ENCODE data around the gene PALM. TPM values are rescaled to one million over a fixed set of nuclear protein-coding genes. Genes with fewer than 3 reads are reported as not detected.

The PALM gene
- total and polyA plus RNA-seq, 10 of the 15 experiments (the other 5 are each of a cell fraction or from before 2014, with no cell fraction given), result 0.09 to 0.95 (median 0.23) TPM; not detected in 2

DNA sequence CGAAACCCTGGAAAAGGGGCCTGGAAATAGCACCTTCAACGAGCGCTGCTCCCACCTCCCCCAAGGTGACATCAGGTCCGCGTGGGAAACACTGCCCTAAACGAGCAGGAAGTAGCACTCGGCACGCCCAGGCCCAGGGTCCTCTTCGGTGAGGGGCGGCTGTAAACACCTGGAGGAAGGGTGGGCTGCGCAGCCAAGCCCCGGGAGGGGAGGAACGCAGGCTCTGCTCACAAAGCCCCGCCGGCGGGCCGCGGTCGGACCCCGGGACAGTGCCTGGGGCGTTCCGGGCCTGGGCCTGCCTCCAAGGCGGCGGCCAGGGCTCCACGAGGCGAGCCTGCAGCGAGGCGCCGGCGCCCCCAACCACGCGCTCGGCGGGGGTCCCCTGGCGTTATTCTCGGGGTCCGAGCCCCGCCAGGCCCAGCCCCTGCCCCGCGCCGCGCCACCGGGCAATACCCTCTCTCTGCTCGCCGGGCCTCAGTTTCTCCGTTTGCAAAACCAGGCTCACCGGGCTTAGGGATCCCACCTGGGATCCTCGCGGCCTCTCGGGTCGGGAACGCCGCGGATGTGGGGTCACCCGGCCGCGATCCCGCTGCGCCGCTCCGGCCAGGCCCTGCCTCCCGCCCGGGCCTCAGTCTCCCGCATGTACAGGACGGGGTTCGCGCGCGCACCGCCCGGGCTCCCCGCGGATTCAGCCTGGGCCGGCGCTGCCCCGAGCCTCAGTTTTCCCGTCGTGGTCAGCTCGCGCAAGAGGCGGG is 46.4 kb upstream of the PALM start (continued):
- TF ChIP-seq TCF12 (IDR thresholded peaks at IDR 0.05; ENCODE audit: low read depth, low read length), result 0 out of 2 replicates have a peak, but pooled peaks have one; percentile 19
- TF ChIP-seq JUND (IDR thresholded peaks at IDR 0.05; ENCODE audit: low read depth, low read length), result no peak
- TF ChIP-seq, protein P1, sequence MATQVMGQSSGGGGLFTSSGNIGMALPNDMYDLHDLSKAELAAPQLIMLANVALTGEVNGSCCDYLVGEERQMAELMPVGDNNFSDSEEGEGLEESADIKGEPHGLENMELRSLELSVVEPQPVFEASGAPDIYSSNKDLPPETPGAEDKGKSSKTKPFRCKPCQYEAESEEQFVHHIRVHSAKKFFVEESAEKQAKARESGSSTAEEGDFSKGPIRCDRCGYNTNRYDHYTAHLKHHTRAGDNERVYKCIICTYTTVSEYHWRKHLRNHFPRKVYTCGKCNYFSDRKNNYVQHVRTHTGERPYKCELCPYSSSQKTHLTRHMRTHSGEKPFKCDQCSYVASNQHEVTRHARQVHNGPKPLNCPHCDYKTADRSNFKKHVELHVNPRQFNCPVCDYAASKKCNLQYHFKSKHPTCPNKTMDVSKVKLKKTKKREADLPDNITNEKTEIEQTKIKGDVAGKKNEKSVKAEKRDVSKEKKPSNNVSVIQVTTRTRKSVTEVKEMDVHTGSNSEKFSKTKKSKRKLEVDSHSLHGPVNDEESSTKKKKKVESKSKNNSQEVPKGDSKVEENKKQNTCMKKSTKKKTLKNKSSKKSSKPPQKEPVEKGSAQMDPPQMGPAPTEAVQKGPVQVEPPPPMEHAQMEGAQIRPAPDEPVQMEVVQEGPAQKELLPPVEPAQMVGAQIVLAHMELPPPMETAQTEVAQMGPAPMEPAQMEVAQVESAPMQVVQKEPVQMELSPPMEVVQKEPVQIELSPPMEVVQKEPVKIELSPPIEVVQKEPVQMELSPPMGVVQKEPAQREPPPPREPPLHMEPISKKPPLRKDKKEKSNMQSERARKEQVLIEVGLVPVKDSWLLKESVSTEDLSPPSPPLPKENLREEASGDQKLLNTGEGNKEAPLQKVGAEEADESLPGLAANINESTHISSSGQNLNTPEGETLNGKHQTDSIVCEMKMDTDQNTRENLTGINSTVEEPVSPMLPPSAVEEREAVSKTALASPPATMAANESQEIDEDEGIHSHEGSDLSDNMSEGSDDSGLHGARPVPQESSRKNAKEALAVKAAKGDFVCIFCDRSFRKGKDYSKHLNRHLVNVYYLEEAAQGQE (IDR thresholded peaks at IDR 0.05; ENCODE audit: low read depth, low read length), result no peak
- 0 out of 2 replicates have a peak, but pooled peaks have one; percentile 14 for TF ChIP-seq TAF1 (IDR thresholded peaks at IDR 0.05; ENCODE audit: borderline replicate concordance, low read depth, low read length)
- no peak for TF ChIP-seq ZSCAN29 (IDR thresholded peaks at IDR 0.05)
- TF ChIP-seq, protein P2, sequence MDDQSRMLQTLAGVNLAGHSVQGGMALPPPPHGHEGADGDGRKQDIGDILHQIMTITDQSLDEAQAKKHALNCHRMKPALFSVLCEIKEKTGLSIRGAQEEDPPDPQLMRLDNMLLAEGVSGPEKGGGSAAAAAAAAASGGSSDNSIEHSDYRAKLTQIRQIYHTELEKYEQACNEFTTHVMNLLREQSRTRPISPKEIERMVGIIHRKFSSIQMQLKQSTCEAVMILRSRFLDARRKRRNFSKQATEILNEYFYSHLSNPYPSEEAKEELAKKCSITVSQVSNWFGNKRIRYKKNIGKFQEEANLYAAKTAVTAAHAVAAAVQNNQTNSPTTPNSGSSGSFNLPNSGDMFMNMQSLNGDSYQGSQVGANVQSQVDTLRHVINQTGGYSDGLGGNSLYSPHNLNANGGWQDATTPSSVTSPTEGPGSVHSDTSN (IDR thresholded peaks at IDR 0.05; ENCODE audit: insufficient replicate concordance, low read depth, low read length), result no peak
- TF ChIP-seq, protein P3, sequence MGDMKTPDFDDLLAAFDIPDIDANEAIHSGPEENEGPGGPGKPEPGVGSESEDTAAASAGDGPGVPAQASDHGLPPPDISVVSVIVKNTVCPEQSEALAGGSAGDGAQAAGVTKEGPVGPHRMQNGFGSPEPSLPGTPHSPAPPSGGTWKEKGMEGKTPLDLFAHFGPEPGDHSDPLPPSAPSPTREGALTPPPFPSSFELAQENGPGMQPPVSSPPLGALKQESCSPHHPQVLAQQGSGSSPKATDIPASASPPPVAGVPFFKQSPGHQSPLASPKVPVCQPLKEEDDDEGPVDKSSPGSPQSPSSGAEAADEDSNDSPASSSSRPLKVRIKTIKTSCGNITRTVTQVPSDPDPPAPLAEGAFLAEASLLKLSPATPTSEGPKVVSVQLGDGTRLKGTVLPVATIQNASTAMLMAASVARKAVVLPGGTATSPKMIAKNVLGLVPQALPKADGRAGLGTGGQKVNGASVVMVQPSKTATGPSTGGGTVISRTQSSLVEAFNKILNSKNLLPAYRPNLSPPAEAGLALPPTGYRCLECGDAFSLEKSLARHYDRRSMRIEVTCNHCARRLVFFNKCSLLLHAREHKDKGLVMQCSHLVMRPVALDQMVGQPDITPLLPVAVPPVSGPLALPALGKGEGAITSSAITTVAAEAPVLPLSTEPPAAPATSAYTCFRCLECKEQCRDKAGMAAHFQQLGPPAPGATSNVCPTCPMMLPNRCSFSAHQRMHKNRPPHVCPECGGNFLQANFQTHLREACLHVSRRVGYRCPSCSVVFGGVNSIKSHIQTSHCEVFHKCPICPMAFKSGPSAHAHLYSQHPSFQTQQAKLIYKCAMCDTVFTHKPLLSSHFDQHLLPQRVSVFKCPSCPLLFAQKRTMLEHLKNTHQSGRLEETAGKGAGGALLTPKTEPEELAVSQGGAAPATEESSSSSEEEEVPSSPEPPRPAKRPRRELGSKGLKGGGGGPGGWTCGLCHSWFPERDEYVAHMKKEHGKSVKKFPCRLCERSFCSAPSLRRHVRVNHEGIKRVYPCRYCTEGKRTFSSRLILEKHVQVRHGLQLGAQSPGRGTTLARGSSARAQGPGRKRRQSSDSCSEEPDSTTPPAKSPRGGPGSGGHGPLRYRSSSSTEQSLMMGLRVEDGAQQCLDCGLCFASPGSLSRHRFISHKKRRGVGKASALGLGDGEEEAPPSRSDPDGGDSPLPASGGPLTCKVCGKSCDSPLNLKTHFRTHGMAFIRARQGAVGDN (IDR thresholded peaks at IDR 0.05), result 0 out of 2 replicates have a peak, but pooled peaks have one; percentile 40
- TF ChIP-seq FOXK2 (IDR thresholded peaks at IDR 0.05), result peak; percentile 51
- TF ChIP-seq, protein P4, sequence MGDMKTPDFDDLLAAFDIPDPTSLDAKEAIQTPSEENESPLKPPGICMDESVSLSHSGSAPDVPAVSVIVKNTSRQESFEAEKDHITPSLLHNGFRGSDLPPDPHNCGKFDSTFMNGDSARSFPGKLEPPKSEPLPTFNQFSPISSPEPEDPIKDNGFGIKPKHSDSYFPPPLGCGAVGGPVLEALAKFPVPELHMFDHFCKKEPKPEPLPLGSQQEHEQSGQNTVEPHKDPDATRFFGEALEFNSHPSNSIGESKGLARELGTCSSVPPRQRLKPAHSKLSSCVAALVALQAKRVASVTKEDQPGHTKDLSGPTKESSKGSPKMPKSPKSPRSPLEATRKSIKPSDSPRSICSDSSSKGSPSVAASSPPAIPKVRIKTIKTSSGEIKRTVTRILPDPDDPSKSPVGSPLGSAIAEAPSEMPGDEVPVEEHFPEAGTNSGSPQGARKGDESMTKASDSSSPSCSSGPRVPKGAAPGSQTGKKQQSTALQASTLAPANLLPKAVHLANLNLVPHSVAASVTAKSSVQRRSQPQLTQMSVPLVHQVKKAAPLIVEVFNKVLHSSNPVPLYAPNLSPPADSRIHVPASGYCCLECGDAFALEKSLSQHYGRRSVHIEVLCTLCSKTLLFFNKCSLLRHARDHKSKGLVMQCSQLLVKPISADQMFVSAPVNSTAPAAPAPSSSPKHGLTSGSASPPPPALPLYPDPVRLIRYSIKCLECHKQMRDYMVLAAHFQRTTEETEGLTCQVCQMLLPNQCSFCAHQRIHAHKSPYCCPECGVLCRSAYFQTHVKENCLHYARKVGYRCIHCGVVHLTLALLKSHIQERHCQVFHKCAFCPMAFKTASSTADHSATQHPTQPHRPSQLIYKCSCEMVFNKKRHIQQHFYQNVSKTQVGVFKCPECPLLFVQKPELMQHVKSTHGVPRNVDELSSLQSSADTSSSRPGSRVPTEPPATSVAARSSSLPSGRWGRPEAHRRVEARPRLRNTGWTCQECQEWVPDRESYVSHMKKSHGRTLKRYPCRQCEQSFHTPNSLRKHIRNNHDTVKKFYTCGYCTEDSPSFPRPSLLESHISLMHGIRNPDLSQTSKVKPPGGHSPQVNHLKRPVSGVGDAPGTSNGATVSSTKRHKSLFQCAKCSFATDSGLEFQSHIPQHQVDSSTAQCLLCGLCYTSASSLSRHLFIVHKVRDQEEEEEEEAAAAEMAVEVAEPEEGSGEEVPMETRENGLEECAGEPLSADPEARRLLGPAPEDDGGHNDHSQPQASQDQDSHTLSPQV (IDR thresholded peaks at IDR 0.05), result no peak
- TF ChIP-seq, protein P5, sequence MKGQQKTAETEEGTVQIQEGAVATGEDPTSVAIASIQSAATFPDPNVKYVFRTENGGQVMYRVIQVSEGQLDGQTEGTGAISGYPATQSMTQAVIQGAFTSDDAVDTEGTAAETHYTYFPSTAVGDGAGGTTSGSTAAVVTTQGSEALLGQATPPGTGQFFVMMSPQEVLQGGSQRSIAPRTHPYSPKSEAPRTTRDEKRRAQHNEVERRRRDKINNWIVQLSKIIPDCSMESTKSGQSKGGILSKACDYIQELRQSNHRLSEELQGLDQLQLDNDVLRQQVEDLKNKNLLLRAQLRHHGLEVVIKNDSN (IDR thresholded peaks at IDR 0.05; ENCODE audit: borderline replicate concordance, extremely low read length, insufficient read depth, low read depth, low read length), result no peak
- TF ChIP-seq HDGF (IDR thresholded peaks at IDR 0.05), result no peak
- TF ChIP-seq MYC (IDR thresholded peaks at IDR 0.05; ENCODE audit: insufficient read depth, insufficient read length, insufficient replicate concordance, low read length, severe bottlenecking), result peak; percentile 40
